ENCODE data around the gene BICD2. TPM values are rescaled to one million over a fixed set of nuclear protein-coding genes. Genes with fewer than 3 reads are reported as not detected.

BICD2 gene
- total and polyA plus RNA-seq, 2 of the 13 experiments (the other 11 are each of a cell fraction or from before 2014, with no cell fraction given), result 5.1 to 17.4 TPM

- H3K36me3 ChIP-seq (replicated peaks in 1 of 2; ENCODE audit: control insufficient read depth in 1 of 2, insufficient read depth in 2 of 2, low read length in 2 of 2), result peaks cover 33 to 74% of the 10 kb centered on the region in 2 experiments; a peak in 4 of 5 replicates
- 100% methylated on average over 1 of the region's 3 CpGs for WGBS (ENCODE audit: low lambda C conversion rate)
- in situ Hi-C loops (cut with HindIII; ENCODE audit: extremely low pct_ligation_motif_present, low pct_unique_long_range_greater_than_20kb), result no loop called here
- H3K4me1 ChIP-seq (ENCODE audit: insufficient read depth, low read length), result no peaks in the 10 kb centered on the region
- ATAC-seq (no peak), DNase-seq (ENCODE audit: low spot score) (no peak), FAIRE-seq (no peak)
- H3K4me3 ChIP-seq (replicated peaks in 1 of 3; ENCODE audit: insufficient read depth in 1 of 3, low read depth in 2 of 3, low read length in 3 of 3), result no peak overlapping the region
- intact Hi-C loops (cut with micrococcal nuclease; ENCODE audit: unreplicated experiment), result no loop called here
- TF ChIP-seq FOXK1 (CRISPR knock-in tag; IDR thresholded peaks at IDR 0.05; ENCODE audit: borderline replicate concordance, low read depth) (no peak), ZNF276 (CRISPR knock-in tag; IDR thresholded peaks at IDR 0.05; ENCODE audit: low read depth) (no peak), ZSCAN25 (CRISPR knock-in tag; IDR thresholded peaks at IDR 0.05) (no peak), PHF5A (CRISPR knock-in tag; IDR thresholded peaks at IDR 0.05; ENCODE audit: low read depth, unreplicated experiment) (no peak), KDM1A (CRISPR knock-in tag; IDR thresholded peaks at IDR 0.05) (no peak), ATF6 (CRISPR knock-in tag; conservative IDR thresholded peaks at IDR 0.05) (no peak), ZNF225 (CRISPR knock-in tag; IDR thresholded peaks at IDR 0.05) (no peak), DNMT3B (CRISPR knock-in tag; conservative IDR thresholded peaks at IDR 0.05) (no peak), ZNF460 (CRISPR knock-in tag; IDR thresholded peaks at IDR 0.05; ENCODE audit: borderline replicate concordance) (no peak), RARA (CRISPR knock-in tag; IDR thresholded peaks at IDR 0.05) (no peak), JARID2 (CRISPR knock-in tag; IDR thresholded peaks at IDR 0.05; ENCODE audit: insufficient replicate concordance) (no peak), MED8 (CRISPR knock-in tag; IDR thresholded peaks at IDR 0.05; ENCODE audit: insufficient replicate concordance) (no peak), ZFP41 (CRISPR knock-in tag; IDR thresholded peaks at IDR 0.05; ENCODE audit: borderline replicate concordance) (no peak)
- TF ChIP-seq, protein P1, sequence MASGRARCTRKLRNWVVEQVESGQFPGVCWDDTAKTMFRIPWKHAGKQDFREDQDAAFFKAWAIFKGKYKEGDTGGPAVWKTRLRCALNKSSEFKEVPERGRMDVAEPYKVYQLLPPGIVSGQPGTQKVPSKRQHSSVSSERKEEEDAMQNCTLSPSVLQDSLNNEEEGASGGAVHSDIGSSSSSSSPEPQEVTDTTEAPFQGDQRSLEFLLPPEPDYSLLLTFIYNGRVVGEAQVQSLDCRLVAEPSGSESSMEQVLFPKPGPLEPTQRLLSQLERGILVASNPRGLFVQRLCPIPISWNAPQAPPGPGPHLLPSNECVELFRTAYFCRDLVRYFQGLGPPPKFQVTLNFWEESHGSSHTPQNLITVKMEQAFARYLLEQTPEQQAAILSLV (CRISPR knock-in tag; IDR thresholded peaks at IDR 0.05; ENCODE audit: borderline replicate concordance), result no peak
- TF ChIP-seq, protein P2, sequence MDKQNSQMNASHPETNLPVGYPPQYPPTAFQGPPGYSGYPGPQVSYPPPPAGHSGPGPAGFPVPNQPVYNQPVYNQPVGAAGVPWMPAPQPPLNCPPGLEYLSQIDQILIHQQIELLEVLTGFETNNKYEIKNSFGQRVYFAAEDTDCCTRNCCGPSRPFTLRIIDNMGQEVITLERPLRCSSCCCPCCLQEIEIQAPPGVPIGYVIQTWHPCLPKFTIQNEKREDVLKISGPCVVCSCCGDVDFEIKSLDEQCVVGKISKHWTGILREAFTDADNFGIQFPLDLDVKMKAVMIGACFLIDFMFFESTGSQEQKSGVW (CRISPR knock-in tag; IDR thresholded peaks at IDR 0.05; ENCODE audit: borderline replicate concordance), result no peak
- TF ChIP-seq, protein P3, sequence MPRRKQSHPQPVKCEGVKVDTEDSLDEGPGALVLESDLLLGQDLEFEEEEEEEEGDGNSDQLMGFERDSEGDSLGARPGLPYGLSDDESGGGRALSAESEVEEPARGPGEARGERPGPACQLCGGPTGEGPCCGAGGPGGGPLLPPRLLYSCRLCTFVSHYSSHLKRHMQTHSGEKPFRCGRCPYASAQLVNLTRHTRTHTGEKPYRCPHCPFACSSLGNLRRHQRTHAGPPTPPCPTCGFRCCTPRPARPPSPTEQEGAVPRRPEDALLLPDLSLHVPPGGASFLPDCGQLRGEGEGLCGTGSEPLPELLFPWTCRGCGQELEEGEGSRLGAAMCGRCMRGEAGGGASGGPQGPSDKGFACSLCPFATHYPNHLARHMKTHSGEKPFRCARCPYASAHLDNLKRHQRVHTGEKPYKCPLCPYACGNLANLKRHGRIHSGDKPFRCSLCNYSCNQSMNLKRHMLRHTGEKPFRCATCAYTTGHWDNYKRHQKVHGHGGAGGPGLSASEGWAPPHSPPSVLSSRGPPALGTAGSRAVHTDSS (CRISPR knock-in tag; conservative IDR thresholded peaks at IDR 0.05), result no peak
- H3K9me3 ChIP-seq (ENCODE audit: low read length), result no peaks in the 10 kb centered on the region
- no peak overlapping the region for H3K27ac ChIP-seq (ENCODE audit: extremely low read length, insufficient read depth, low read length)
- no peak overlapping the region for H2AFZ ChIP-seq (ENCODE audit: low read length)
- no peak overlapping the region for H3K9ac ChIP-seq (ENCODE audit: insufficient read depth, low read depth, low read length)
- H3K27me3 ChIP-seq (ENCODE audit: control insufficient read depth in 1 of 2, insufficient read depth in 2 of 2, low read length in 2 of 2), result no peaks in the 10 kb centered on the region
- BruUV-seq (replicated peaks), result no TSS peak
- H3K4me2 ChIP-seq (ENCODE audit: low read depth, low read length), result no peak overlapping the region
- ChIA-PET POLR2A (no interaction called here), CTCF (ENCODE audit: low intra/inter-chr PET ratio, low total read pairs) (interaction anchor here (0.8 kb wide), 1 partner anchor 77 kb away, joined by 3 read pairs; no protein-coding TSS in a partner anchor)
- H3K79me2 ChIP-seq (ENCODE audit: insufficient read depth, low read length), result no peaks in the 10 kb centered on the region
- H4K20me1 ChIP-seq (ENCODE audit: insufficient read depth, low read length), result no peaks in the 10 kb centered on the region; the same call in 1 of the 2 replicates
Observed at GRCh38 chr9:92714016-92714415, 50.6 kb downstream of the BICD2 start.

All from HepG2 (cell line).